GM21390 (cell line): ENCODE measurements around the gene PPIL6.
A peak's percentile ranks its signal among the peaks of the same experiment; 100 is the strongest.
"Not testable (repeated sequence)": the region's sequence is repeated elsewhere in the genome, so short reads cannot be mapped to it uniquely, and the experiment has no call there.

Source experiments
- ATAC-seq: cut with Tn5 transposase; IDR thresholded peaks from one replicate; pipeline ENCODE4 v1.9.1; 2021; ENCODE audit not compliant: unreplicated experiment

PPIL6 gene

GRCh38 chr6:109467696-109468095 is 27.3 kb upstream of the PPIL6 start:
- no peak for ATAC-seq

GRCh38 chr6:109466212-109466923 is 25.9 kb upstream of the PPIL6 start:
- ATAC-seq = no peak

- no peak for ATAC-seq
These were observed 25.3 kb upstream of the PPIL6 start for GRCh38 chr6:109465772-109466171.

GRCh38 chr6:109461733-109462526 is 21.5 kb upstream of the PPIL6 start:
- ATAC-seq = no peak

- ATAC-seq = not testable (repeated sequence)
These were observed 20.8 kb upstream of the PPIL6 start for GRCh38 chr6:109461205-109461604.

GRCh38 chr6:109460161-109460829 is 19.9 kb upstream of the PPIL6 start:
- ATAC-seq = no peak

GRCh38 chr6:109458774-109459531 is 18.5 kb upstream of the PPIL6 start:
- no peak for ATAC-seq

GRCh38 chr6:109457562-109457996 is 17.2 kb upstream of the PPIL6 start:
- no peak for ATAC-seq

GRCh38 chr6:109456710-109457561 is 16.5 kb upstream of the PPIL6 start:
- ATAC-seq = no peak

- ATAC-seq = peak; percentile 3
These were observed 15.7 kb upstream of the PPIL6 start for GRCh38 chr6:109456111-109456583.

- ATAC-seq = peak; percentile 56
These were observed 15.1 kb upstream of the PPIL6 start, which contains the start of gene MICAL1 for GRCh38 chr6:109455437-109456110. Gene MICAL1 (minus strand): TSS chr6:109455772. CDS start chr6:109454196, 1,576 bp downstream.

- ATAC-seq = peak; percentile 27
These were observed 14.3 kb upstream of the PPIL6 start for GRCh38 chr6:109454496-109455436.

- no peak for ATAC-seq
These were observed 13.4 kb upstream of the PPIL6 start for GRCh38 chr6:109453594-109454495.

- no peak for ATAC-seq
These were observed 12.7 kb upstream of the PPIL6 start for GRCh38 chr6:109453156-109453555.

GRCh38 chr6:109452181-109452580 is 11.8 kb upstream of the PPIL6 start:
- no peak for ATAC-seq

- no peak for ATAC-seq
These were observed 10.9 kb upstream of the PPIL6 start for GRCh38 chr6:109451376-109451775.

GRCh38 chr6:109450801-109451200 is 10.4 kb upstream of the PPIL6 start:
- ATAC-seq = no peak
